ENCODE measurements around the gene TRIM15. TPM values are rescaled to one million over a fixed set of nuclear protein-coding genes. Genes with fewer than 3 reads are reported as not detected.
"Not testable (repeated sequence)": the region's sequence is repeated elsewhere in the genome, so short reads cannot be mapped to it uniquely, and the experiment has no call there.

The TRIM15 gene
- total RNA-seq, 1 donor: not detected

DNA sequence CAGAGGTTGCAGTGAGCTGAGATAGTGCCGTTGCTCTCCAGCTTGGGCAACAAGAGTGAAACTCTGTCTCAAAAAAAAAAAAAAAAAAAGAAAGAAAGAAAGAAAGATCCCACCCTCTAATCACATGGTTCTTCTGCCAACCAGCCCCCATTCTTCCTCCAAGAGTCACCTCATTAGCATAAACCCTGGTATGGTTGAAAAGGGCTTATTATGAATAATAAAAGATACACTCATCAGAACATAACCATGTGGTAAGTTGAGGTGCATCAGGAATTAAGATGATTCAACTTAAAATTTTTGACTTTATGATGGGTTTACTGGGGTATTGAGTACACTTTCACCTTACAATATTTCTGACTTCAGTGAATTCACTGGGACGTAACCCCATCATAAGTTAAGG, 28.2 kb upstream of the TRIM15 start:
- TF ChIP-seq, protein P1, sequence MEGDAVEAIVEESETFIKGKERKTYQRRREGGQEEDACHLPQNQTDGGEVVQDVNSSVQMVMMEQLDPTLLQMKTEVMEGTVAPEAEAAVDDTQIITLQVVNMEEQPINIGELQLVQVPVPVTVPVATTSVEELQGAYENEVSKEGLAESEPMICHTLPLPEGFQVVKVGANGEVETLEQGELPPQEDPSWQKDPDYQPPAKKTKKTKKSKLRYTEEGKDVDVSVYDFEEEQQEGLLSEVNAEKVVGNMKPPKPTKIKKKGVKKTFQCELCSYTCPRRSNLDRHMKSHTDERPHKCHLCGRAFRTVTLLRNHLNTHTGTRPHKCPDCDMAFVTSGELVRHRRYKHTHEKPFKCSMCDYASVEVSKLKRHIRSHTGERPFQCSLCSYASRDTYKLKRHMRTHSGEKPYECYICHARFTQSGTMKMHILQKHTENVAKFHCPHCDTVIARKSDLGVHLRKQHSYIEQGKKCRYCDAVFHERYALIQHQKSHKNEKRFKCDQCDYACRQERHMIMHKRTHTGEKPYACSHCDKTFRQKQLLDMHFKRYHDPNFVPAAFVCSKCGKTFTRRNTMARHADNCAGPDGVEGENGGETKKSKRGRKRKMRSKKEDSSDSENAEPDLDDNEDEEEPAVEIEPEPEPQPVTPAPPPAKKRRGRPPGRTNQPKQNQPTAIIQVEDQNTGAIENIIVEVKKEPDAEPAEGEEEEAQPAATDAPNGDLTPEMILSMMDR (IDR thresholded peaks at IDR 0.05; ENCODE audit: insufficient read depth, low read depth, low read length): no peak
- no peak for DNase-seq (ENCODE audit: low read depth)
- H3K4me3 ChIP-seq (ENCODE audit: low read depth, low read length): no peak overlapping the region

DNA sequence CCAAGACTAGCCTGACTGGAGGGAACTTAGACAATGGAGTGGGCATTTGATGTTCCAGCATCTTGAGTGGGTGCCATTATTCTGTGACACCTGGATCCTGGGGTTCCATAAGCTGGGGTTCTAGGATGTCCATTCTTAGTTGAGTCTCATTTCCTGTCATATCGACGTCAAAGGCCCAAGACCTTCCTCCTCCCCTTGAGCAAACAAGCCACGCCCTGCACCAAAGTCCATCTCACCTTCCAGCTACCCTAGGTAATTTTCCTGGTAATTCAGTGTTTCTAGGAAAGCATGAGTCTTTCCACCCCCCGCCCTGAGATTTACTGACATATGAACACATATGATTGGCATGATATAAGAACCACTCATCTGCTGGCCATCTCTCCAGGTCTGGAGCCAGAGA, 27.6 kb upstream of the TRIM15 start, which contains the start of gene TRIM40:
TSS of gene TRIM40 (plus strand) at position 384 of the 400 bp plus-strand sequence. CDS start 897 bp downstream, outside the sequence.
- DNase-seq (ENCODE audit: low read depth): no peak
- TF ChIP-seq, protein P1 (IDR thresholded peaks at IDR 0.05; ENCODE audit: insufficient read depth, low read depth, low read length): no peak
- H3K4me3 ChIP-seq (ENCODE audit: low read depth, low read length): no peak within 1 kb of the TSS

DNA sequence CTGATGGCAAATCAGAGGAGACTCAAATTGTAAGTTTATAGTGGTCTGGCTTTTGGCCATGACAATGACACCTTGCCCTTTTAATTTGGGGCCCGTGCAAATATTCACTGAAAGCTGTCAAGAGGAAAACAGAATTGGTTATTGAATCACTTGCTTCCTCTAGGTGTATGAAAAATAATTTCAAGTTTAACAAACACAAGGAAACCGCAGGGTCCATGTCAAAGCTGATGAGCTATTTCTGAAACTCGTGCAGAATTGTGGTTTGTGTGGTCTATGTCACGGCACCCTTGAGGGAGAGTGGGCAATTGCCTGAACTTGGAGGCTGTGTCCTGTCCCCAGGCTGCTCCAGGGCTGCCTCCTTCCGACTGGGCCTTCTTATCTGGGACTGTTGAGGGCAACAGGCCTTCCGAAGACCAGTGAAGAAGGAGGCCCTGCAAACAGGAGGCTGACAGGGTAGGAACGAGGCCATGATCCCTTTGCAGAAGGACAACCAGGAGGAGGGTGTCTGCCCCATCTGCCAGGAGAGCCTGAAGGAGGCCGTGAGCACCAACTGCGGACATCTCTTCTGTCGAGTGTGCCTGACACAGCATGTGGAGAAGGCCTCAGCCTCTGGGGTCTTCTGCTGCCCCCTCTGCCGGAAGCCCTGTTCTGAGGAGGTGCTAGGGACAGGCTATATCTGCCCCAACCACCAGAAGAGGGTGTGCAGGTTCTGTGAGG, 26.6 kb upstream of the TRIM15 start:
- H3K4me3 ChIP-seq (ENCODE audit: low read depth, low read length): no peak overlapping the region
- no peak for DNase-seq (ENCODE audit: low read depth)
- TF ChIP-seq, protein P1 (IDR thresholded peaks at IDR 0.05; ENCODE audit: insufficient read depth, low read depth, low read length): no peak

DNA sequence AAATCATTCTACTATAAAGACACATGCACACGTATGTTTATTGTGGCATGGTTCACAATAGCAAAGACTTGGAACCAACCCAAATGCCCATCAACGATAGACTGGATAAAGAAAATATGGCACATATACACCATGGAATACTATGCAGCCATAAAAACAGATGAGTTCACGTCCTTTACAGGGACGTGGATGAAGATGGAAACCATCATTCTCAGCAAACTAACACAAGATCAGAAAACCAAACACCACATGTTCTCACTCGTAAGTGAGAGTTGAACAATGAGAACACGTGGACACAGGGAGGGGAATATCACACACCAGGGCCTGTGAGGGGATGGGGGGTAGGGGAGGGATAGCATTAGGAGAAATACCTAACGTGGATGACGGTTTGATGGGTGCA, 23.1 kb upstream of the TRIM15 start:
- DNase-seq (ENCODE audit: low read depth); H3K4me3 ChIP-seq (ENCODE audit: low read depth, low read length): not testable (repeated sequence)

DNA sequence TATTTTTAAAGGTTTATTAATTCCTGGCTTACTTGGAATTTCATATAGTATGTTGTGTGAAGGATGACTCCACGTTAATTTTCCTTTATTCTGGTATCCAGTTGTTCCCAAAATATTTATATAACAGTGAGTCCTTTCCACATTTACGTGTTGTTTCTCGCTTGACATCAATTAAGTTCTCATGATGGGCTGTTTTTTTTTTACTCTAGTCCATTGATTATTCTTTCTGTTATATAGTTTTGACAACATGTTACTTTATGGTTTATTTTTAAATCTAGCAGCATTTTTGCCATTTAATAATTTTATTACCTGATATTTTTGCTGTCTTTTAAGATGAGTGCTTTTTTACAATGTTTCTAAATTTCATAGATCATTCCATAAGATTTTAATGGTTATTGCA, 20.7 kb upstream of the TRIM15 start:
- no peak overlapping the region for H3K4me3 ChIP-seq (ENCODE audit: low read depth, low read length)
- no peak for DNase-seq (ENCODE audit: low read depth)
- TF ChIP-seq, protein P1 (IDR thresholded peaks at IDR 0.05; ENCODE audit: insufficient read depth, low read depth, low read length): no peak

DNA sequence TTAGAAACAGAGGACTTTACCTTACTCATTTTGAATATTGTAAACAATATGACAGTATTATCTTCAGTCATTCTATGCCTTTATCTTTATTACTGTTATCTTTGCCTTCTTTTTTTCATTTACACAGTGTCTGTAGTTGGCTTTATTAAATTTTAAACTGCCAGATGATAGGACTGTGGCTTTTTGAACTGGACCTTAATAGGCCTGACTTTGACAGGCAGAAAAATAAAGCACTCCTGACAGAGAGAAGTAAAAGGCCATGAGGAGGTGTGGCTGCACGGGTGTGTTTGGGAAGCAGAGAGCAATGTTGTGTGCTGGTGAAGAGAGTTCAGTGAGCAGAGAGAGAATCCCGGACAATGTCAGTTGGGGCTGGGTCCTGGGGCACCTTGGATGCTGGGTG, 19.6 kb upstream of the TRIM15 start:
- TF ChIP-seq, protein P1 (IDR thresholded peaks at IDR 0.05; ENCODE audit: insufficient read depth, low read depth, low read length): no peak
- no peak overlapping the region for H3K4me3 ChIP-seq (ENCODE audit: low read depth, low read length)
- DNase-seq (ENCODE audit: low read depth): no peak

DNA sequence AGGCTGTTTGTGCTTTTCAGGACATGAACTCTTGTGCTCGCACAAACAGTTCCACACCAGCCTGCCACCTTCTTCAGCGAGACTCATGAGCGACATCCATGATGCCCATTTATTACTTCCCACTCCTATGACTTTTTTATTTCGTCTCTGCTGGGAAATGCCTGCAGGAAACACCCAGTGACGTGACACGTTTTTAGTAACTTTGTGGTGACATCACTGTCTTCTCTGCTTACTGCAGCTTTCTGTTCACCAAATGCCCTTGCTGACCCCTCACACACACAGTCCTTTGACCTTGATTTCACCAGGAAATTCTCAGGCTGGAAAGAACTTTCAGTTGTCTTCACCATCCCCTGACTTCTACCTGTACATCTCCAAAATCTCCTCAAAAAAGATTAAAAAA, 18.5 kb upstream of the TRIM15 start:
- no peak overlapping the region for H3K4me3 ChIP-seq (ENCODE audit: low read depth, low read length)
- DNase-seq (ENCODE audit: low read depth): no peak
- TF ChIP-seq, protein P1 (IDR thresholded peaks at IDR 0.05; ENCODE audit: insufficient read depth, low read depth, low read length): no peak

Measured in fibroblast of villous mesenchyme (primary cell).